ENCODE measurements around the gene ENO4.

GRCh38 chr10:116853701-116854100, 4.4 kb downstream of the ENO4 start:
- TF ChIP-seq CTCF (IDR thresholded peaks at IDR 0.05; ENCODE audit: insufficient read depth, low read length, poor library complexity, severe bottlenecking) (no peak), EZH2phosphoT487 (conservative IDR thresholded peaks at IDR 0.05; ENCODE audit: low read length) (no peak)
